HEK293 (cell line): ENCODE results near the gene CDYL.

Source experiments
- GLI4 ChIP-seq: fragments of 450-650 bp; formaldehyde crosslinking; IDR thresholded peaks from 2 replicates; pipeline ENCODE4 v1.5.1; 2016; ENCODE audit warnings: missing biosample characterization, missing genetic modification characterization
- GLIS1 ChIP-seq: fragments of 450-650 bp; formaldehyde crosslinking; IDR thresholded peaks from 2 replicates; pipeline ENCODE4 v1.5.1; 2016; ENCODE audit warnings: missing biosample characterization, missing genetic modification characterization
- HOXA7 ChIP-seq: sonication (generic); formaldehyde crosslinking; IDR thresholded peaks from 2 replicates; pipeline ENCODE4 v1.8.1; 2022; ENCODE audit warnings: missing genetic modification reagents, borderline replicate concordance
- MEIS1 ChIP-seq: sonication (generic); formaldehyde crosslinking; IDR thresholded peaks from 2 replicates; pipeline ENCODE4 v1.8.1; 2022; ENCODE audit warnings: missing genetic modification reagents, mild to moderate bottlenecking, borderline replicate concordance
- PRDM10 ChIP-seq: fragments of 450-650 bp; formaldehyde crosslinking; IDR thresholded peaks from 2 replicates; pipeline ENCODE4 v1.5.1; 2016; ENCODE audit warnings: missing biosample characterization, missing genetic modification characterization
- SETDB1 ChIP-seq: IDR thresholded peaks from one replicate; pipeline ENCODE4 v1.6.1; 2017; ENCODE audit warnings: mild to moderate bottlenecking, low read length, moderate library complexity, mixed read lengths; ENCODE audit not compliant: insufficient read length
- SP7 ChIP-seq: fragments of 450-650 bp; formaldehyde crosslinking; IDR thresholded peaks from 2 replicates; pipeline ENCODE4 v1.5.1; 2016; ENCODE audit warnings: missing biosample characterization, missing genetic modification characterization
- ZBTB7A ChIP-seq: fragments of 450-650 bp; formaldehyde crosslinking; IDR thresholded peaks from 2 replicates; pipeline ENCODE4 v1.5.1; 2016; ENCODE audit warnings: low read depth, missing biosample characterization, missing genetic modification characterization
- ZFHX2 ChIP-seq: fragments of 450-650 bp; formaldehyde crosslinking; conservative IDR thresholded peaks from 2 replicates; pipeline ENCODE4 v1.5.1; 2016; ENCODE audit warnings: missing biosample characterization, missing genetic modification characterization
- ZNF175 ChIP-seq: fragments of 450-650 bp; formaldehyde crosslinking; IDR thresholded peaks from 2 replicates; pipeline ENCODE4 v1.5.1; 2016; ENCODE audit warnings: missing biosample characterization, missing genetic modification characterization
- ZNF19 ChIP-seq: fragments of 450-650 bp; formaldehyde crosslinking; IDR thresholded peaks from 2 replicates; pipeline ENCODE4; 2016; ENCODE audit warnings: missing biosample characterization, missing genetic modification characterization, low read depth
- ZNF24 ChIP-seq: fragments of 450-650 bp; formaldehyde crosslinking; IDR thresholded peaks from 2 replicates; pipeline ENCODE4 v1.5.1; 2016; ENCODE audit warnings: missing biosample characterization, missing genetic modification characterization
- ZNF394 ChIP-seq: fragments of 450-650 bp; formaldehyde crosslinking; IDR thresholded peaks from 2 replicates; pipeline ENCODE4 v1.5.1; 2016; ENCODE audit warnings: missing biosample characterization, missing genetic modification characterization, mild to moderate bottlenecking, moderate library complexity, borderline replicate concordance
- ZNF518A ChIP-seq: fragments of 450-650 bp; formaldehyde crosslinking; conservative IDR thresholded peaks from 2 replicates; pipeline ENCODE4 v1.5.1; 2016; ENCODE audit warnings: low read depth, missing biosample characterization, missing genetic modification characterization
- ZNF624 ChIP-seq: fragments of 450-650 bp; formaldehyde crosslinking; IDR thresholded peaks from 2 replicates; pipeline ENCODE4 v1.5.1; 2017; ENCODE audit warnings: missing biosample characterization, missing genetic modification characterization
- ZNF677 ChIP-seq: fragments of 450-650 bp; IDR thresholded peaks from 2 replicates; pipeline ENCODE4 v1.5.0; 2018; ENCODE audit warnings: missing biosample characterization, mild to moderate bottlenecking, missing genetic modification characterization, moderate library complexity
- ZNF747 ChIP-seq: fragments of 450-650 bp; formaldehyde crosslinking; IDR thresholded peaks from 2 replicates; pipeline ENCODE4 v1.5.1; 2016; ENCODE audit warnings: missing biosample characterization, missing genetic modification characterization
- ZNF777 ChIP-seq: fragments of 450-650 bp; formaldehyde crosslinking; IDR thresholded peaks from 2 replicates; pipeline ENCODE4 v1.5.1; 2017; ENCODE audit warnings: missing biosample characterization, missing genetic modification characterization, borderline replicate concordance
- ZSCAN4 ChIP-seq: fragments of 450-650 bp; formaldehyde crosslinking; IDR thresholded peaks from 2 replicates; pipeline ENCODE4 v1.5.1; 2017; ENCODE audit warnings: missing biosample characterization, missing genetic modification characterization
- TF ChIP-seq, protein P1 (sequence below): fragments of 450-650 bp; formaldehyde crosslinking; IDR thresholded peaks from 2 replicates; pipeline ENCODE4 v1.5.1; 2017; ENCODE audit warnings: missing biosample characterization, missing genetic modification characterization

CDYL gene

GRCh38 chr6:4780360-4780812 lies 4.2 kb downstream of the CDYL start (continued):
- TF ChIP-seq ZNF518A (tag by site-specific recombination) (no peak), SETDB1 (no peak), SP7 (tag by site-specific recombination) (0 out of 2 replicates have a peak, but pooled peaks have one; percentile 28), ZNF19 (tag by site-specific recombination) (no peak), GLI4 (tag by site-specific recombination) (no peak), ZNF624 (tag by site-specific recombination) (no peak), ZNF394 (tag by site-specific recombination) (no peak), ZNF677 (no peak), ZNF175 (tag by site-specific recombination) (no peak), ZFHX2 (tag by site-specific recombination) (peak; percentile 65; the same call in 1 of the 2 replicates), ZNF777 (tag by site-specific recombination) (no peak), ZSCAN4 (no peak), MEIS1 (CRISPR knock-in tag) (no peak), PRDM10 (tag by site-specific recombination) (no peak), ZBTB7A (tag by site-specific recombination) (no peak), HOXA7 (CRISPR knock-in tag) (no peak), ZNF747 (tag by site-specific recombination) (no peak), GLIS1 (tag by site-specific recombination) (peak; percentile 53), ZNF24 (tag by site-specific recombination) (no peak)
- TF ChIP-seq, protein P1, sequence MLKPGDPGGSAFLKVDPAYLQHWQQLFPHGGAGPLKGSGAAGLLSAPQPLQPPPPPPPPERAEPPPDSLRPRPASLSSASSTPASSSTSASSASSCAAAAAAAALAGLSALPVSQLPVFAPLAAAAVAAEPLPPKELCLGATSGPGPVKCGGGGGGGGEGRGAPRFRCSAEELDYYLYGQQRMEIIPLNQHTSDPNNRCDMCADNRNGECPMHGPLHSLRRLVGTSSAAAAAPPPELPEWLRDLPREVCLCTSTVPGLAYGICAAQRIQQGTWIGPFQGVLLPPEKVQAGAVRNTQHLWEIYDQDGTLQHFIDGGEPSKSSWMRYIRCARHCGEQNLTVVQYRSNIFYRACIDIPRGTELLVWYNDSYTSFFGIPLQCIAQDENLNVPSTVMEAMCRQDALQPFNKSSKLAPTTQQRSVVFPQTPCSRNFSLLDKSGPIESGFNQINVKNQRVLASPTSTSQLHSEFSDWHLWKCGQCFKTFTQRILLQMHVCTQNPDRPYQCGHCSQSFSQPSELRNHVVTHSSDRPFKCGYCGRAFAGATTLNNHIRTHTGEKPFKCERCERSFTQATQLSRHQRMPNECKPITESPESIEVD (tag by site-specific recombination): peak; percentile 54
